Heart right ventricle (tissue), 16 donors: Measurements from ENCODE around the gene HOXA3. TPM values are rescaled to one million over a fixed set of nuclear protein-coding genes. Genes with fewer than 3 reads are reported as not detected.

ENCODE experiments used
- ATAC-seq, 8 donors: fragments of 200-7000 bp; cut with Tn5 transposase; one replicate each; pipeline ENCODE4 v1.9.1; 2020; ENCODE audit warnings: mild to moderate bottlenecking in 8 of 8, moderate library complexity in 8 of 8, moderate number of reproducible peaks in 1 of 8
- DNase-seq, 2 donors: peaks; one replicate each; pipeline ENCODE4 v3.0.0-alpha.2; 2020
- H3K27ac ChIP-seq, 10 donors: fragments of 200-600 bp; sonication (generic) in 2 of 10; one replicate each; pipeline versions ENCODE4 v1.5.0 to v1.8.0; 2020 to 2022; ENCODE audit warnings: mild to moderate bottlenecking in 3 of 10
- H3K27me3 ChIP-seq, 7 donors: fragments of 200-600 bp; one replicate each; pipeline ENCODE4 v1.8.0; 2021 to 2022; ENCODE audit warnings: mild to moderate bottlenecking in 2 of 7
- H3K36me3 ChIP-seq, 9 donors: fragments of 200-600 bp; sonication (generic) in 1 of 9; one replicate each; pipeline versions ENCODE4 v1.5.0 to v1.8.0; 2020 to 2022; ENCODE audit warnings: mild to moderate bottlenecking in 2 of 9
- H3K4me1 ChIP-seq, 9 donors: fragments of 200-600 bp; sonication (generic) in 1 of 9; one replicate each; pipeline versions ENCODE4 v1.5.0 to v1.8.0; 2020 to 2022; ENCODE audit warnings: mild to moderate bottlenecking in 4 of 9
- H3K4me3 ChIP-seq, 10 donors: fragments of 200-600 bp; sonication (generic) in 2 of 10; one replicate each; pipeline versions ENCODE4 v1.5.0 to v1.8.0; 2020 to 2022; ENCODE audit warnings: mild to moderate bottlenecking in 7 of 10, moderate library complexity in 2 of 10
- H3K9me3 ChIP-seq, 11 donors: fragments of 200-600 bp in 10 of 11; sonication (generic) in 2 of 11; one replicate each; pipeline versions ENCODE4 v1.5.0 to v1.8.0; 2013 to 2022; ENCODE audit warnings: mild to moderate bottlenecking in 2 of 11, control low read depth in 1 of 11, moderate library complexity in 1 of 11
- WGBS, 2 donors: extraction: QIAGEN DNeasy Blood & Tissue Kit; methylation state at CpG; one replicate each; pipeline ENCODE4 v1.1.7; 2013; ENCODE audit warnings: inconsistent platforms in 1 of 2; 5-methylcytosine and 5-hydroxymethylcytosine counted together
- intact Hi-C, 10 donors: fragments of 100-400 bp; cut with DNase I; formaldehyde crosslinking; loops; one replicate each; pipeline versions ENCODE4 v1.11.1 to v1.14.2; 2022
- polyA plus RNA-seq, 2 donors: library from polyadenylated mRNA; stranded (reverse); fragments of 200-250 nt; gene quantifications; one replicate each; pipeline ENCODE4 v1.2.3, GENCODE V29; 2013
- total RNA-seq, 10 donors: library from RNA; stranded (reverse); fragmentation: NEBNext Ultra II Directional in 3 of 10; extraction: Animal tissue kit (Norgen Biotek cat#: 25700) in 3 of 10; gene quantifications; one replicate each; pipeline versions ENCODE4 v1.2.1 to v1.2.4, GENCODE V29; 2021 to 2023
- TF ChIP-seq, protein P1 (sequence below), 9 donors: fragments of 200-600 bp; sonication (generic) in 2 of 9; IDR thresholded peaks; one replicate each; pipeline versions ENCODE4 v1.5.0 to v1.8.0; 2021 to 2022; ENCODE audit warnings: antibody characterized with exemption in 9 of 9, mild to moderate bottlenecking in 5 of 9, moderate library complexity in 1 of 9
- donor health status: Arrhythmogenic right ventricular cardiomyopathy.
- donor health status: ischemic (EF 13 %, LVEDD 7.1; RV severe dilation, severe dysfunction).
- donor health status: healthy with polysubstance abuse.
- donor health status: DM: no; HTN: yes; CAD: no.
- donor health status: DM: no; HTN: no; CAD: no.
- donor health status: ischemic (EF 25% LVEDD 6.9; RV normal size, moderate dysfunction).
- donor health status: ischemic (EF 25% LVEDD 5.7; RV mildly dilated, moderate dysfunction).
- donor health status: healthy.
- donor health status: DM: yes; HTN: yes; CAD: no.
- donor health status: Ischemic cardiomyopathy.
- donor health status: ischemic (EF 35%, LVEDD 5.7; RV mildly dilated, moderate dysfunction).
- donor health status: nonischemic (EF 11% LVEDD 7.7; RV severe dilation, severe dysfunction).
- donor health status: DM: yes; HTN: yes; CAD: no.
- donor health status: PGD.
- donor health status: ischemic (EF 29% LVEDD 5.4; RV normal size, mild dysfunction).
- donor health status: nonischemic (EF 23%, LVEDD 6.1; RV moderate dilation, normal function).

HOXA3 gene
- total and polyA plus RNA-seq, 12 donors: 0.11 to 1.5 (median 0.24) TPM; not detected in 2

DNA sequence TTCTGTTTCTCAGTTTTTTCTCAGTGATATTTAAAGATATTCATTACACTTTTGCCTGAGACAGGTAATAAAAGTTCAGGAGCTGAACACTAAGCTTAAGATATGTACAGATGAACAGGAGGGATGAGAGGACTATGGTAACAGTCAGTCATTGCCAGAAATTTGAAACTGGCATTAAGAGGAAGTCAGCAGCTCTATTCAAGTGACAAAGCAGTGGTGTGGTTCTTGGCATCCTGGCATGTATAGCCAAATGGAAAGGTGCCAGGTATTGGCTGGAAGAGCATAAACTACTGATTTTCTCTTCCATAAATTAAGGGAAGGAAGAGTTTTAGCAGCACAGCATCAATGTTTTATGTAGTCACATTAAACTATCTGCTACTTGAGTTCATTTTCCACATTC is 79.3 kb downstream of the HOXA3 start:
- intact Hi-C loops: no loop called here
- DNase-seq (no peak), ATAC-seq (no peak)
- H3K9me3 ChIP-seq: peaks cover 0 to 9% (median 0%) of the 10 kb centered on the region in 11 donors
- peaks cover 0 to 61% (median 21%) of the 10 kb centered on the region in 7 donors for H3K27me3 ChIP-seq
- no peaks in the 10 kb centered on the region for H3K4me1 ChIP-seq
- H3K36me3 ChIP-seq: no peaks in the 10 kb centered on the region
- TF ChIP-seq, protein P1, sequence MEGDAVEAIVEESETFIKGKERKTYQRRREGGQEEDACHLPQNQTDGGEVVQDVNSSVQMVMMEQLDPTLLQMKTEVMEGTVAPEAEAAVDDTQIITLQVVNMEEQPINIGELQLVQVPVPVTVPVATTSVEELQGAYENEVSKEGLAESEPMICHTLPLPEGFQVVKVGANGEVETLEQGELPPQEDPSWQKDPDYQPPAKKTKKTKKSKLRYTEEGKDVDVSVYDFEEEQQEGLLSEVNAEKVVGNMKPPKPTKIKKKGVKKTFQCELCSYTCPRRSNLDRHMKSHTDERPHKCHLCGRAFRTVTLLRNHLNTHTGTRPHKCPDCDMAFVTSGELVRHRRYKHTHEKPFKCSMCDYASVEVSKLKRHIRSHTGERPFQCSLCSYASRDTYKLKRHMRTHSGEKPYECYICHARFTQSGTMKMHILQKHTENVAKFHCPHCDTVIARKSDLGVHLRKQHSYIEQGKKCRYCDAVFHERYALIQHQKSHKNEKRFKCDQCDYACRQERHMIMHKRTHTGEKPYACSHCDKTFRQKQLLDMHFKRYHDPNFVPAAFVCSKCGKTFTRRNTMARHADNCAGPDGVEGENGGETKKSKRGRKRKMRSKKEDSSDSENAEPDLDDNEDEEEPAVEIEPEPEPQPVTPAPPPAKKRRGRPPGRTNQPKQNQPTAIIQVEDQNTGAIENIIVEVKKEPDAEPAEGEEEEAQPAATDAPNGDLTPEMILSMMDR (IDR thresholded peaks at IDR 0.05): no peak
- no peak overlapping the region for H3K4me3 ChIP-seq
- no peak overlapping the region for H3K27ac ChIP-seq

DNA sequence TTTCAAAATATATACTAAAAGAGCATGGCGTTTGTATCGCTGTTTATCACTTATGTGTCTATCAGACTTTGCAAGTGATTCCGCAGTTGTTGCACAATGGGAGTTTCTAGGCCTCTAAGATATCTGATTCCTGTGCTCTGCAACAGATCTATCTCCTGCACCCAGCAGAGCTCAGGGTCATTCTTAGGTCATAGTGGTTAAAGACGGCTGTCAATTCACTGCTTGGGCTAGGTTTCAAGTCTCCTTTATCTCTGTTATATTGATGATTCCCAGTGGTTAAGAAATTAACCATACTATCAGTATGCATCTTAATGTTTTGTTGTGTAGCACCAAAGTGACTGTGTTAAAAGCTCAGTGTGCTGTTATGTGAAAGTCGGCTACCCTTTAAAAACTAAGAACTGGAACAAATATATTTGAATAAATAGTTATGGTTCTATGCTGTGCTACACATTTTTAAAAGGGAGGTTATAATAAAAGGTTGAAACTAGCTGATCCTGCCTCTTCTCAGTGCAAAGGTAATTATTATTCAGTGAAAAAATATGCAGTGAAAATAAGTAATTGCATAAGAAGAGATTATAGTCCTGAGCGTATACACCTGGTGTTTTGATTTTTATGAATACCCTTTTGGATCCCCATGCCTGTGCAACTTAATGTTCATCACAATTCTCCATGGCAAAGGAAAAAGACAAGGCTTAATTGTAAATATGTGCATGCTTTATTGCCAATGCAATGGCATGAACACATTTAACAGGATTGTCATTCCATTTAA is 80.6 kb downstream of the HOXA3 start:
- no peaks in the 10 kb centered on the region for H3K36me3 ChIP-seq
- peaks cover 0 to 66% (median 21%) of the 10 kb centered on the region in 7 donors for H3K27me3 ChIP-seq
- WGBS, 2 donors: 40 to 43% methylated on average over 6 of the region's 6 CpGs
- peaks cover 0 to 9% (median 0%) of the 10 kb centered on the region in 11 donors for H3K9me3 ChIP-seq
- no peak overlapping the region for H3K27ac ChIP-seq
- ATAC-seq (no peak), DNase-seq (no peak)
- no peak overlapping the region for H3K4me3 ChIP-seq
- TF ChIP-seq, protein P1 (IDR thresholded peaks at IDR 0.05): no peak
- intact Hi-C loops: no loop called here
- H3K4me1 ChIP-seq: no peaks in the 10 kb centered on the region

DNA sequence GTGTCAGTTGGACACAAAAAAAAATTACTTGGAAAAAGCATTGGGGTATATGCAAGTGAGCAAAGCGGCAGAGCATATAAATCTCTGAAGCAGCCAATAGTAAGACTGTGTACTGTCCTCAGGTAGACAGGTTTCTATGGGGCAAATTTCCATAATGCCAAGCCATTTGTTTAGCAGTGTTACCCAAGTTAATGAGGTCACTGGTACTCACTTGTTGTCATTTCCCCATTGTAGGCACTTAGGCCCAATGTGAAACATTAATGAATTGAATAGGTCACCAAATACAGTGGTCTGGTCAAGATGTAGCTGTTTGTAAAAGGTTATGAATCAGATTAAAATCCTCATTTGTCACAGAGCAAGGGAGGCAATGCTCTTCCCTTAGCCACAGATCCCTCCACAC is 84.1 kb downstream of the HOXA3 start:
- no peak for DNase-seq
- ATAC-seq: no peak
- 88 to 100% methylated on average over 1 of the region's 1 CpG for WGBS, 2 donors
- intact Hi-C loops: no loop called here
- Histone ChIP-seq H3K9me3 (no peaks in the 10 kb centered on the region), H3K4me3 (no peak overlapping the region), H3K27me3 (peaks cover 0 to 44% (median 16%) of the 10 kb centered on the region in 7 donors), H3K4me1 (no peaks in the 10 kb centered on the region), H3K36me3 (no peaks in the 10 kb centered on the region), H3K27ac (no peak overlapping the region)
- TF ChIP-seq, protein P1 (IDR thresholded peaks at IDR 0.05): no peak

DNA sequence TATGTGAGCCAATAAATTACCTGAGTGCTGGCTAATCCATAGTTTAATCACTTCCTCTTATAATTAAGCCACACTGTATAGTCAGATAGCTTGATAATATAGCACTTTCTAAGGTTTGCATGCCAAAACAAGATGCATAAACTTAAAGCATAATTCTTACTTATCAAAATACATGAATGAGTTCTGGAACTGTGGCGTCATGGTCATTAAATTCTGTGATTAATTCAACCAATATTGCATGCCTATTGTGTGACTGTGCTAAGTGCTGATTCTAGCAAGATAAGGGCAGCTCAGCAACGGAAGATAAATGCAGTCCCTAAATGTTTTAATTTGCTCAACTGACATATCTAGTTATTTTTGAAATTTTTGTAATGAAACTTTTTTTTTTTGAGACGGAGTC is 86.2 kb downstream of the HOXA3 start:
- Histone ChIP-seq H3K4me1 (no peaks in the 10 kb centered on the region), H3K27me3 (peaks cover 0 to 46% (median 16%) of the 10 kb centered on the region in 7 donors), H3K9me3 (no peaks in the 10 kb centered on the region), H3K36me3 (no peaks in the 10 kb centered on the region), H3K4me3 (no peak overlapping the region), H3K27ac (no peak overlapping the region)
- TF ChIP-seq, protein P1 (IDR thresholded peaks at IDR 0.05): no peak
- intact Hi-C loops: no loop called here
- DNase-seq: no peak
- WGBS, 2 donors: 77% methylated on average over 3 of the region's 3 CpGs
- ATAC-seq: no peak
